ENCODE data around the gene SIVA1.

SIVA1 gene

GRCh38 chr14:104771918-104772706 is 19.2 kb downstream of the SIVA1 start:
- DNase-seq: no peak

GRCh38 chr14:104772707-104773504 is 20.0 kb downstream of the SIVA1 start:
- DNase-seq: no peak

- DNase-seq: peak; percentile 43
Measured at GRCh38 chr14:104773505-104774452, 20.8 kb downstream of the SIVA1 start.

- no peak for DNase-seq
Measured at GRCh38 chr14:104774453-104775072, 21.6 kb downstream of the SIVA1 start.

- no peak for DNase-seq
Measured at GRCh38 chr14:104775073-104775489, 22.1 kb downstream of the SIVA1 start.

GRCh38 chr14:104776481-104776880 is 23.5 kb downstream of the SIVA1 start:
- DNase-seq: no peak

GRCh38 chr14:104776961-104777807 is 24.2 kb downstream of the SIVA1 start:
- no peak for DNase-seq

GRCh38 chr14:104777808-104778249 is 24.9 kb downstream of the SIVA1 start:
- DNase-seq: no peak

GRCh38 chr14:104778694-104779331 is 25.9 kb downstream of the SIVA1 start:
- DNase-seq: peak; percentile 98

- no peak for DNase-seq
Measured at GRCh38 chr14:104779776-104780512, 27.0 kb downstream of the SIVA1 start.

- no peak for DNase-seq
Measured at GRCh38 chr14:104780513-104781030, 27.6 kb downstream of the SIVA1 start.

- peak; percentile 82 for DNase-seq
Measured at GRCh38 chr14:104781271-104782077, 28.5 kb downstream of the SIVA1 start.

GRCh38 chr14:104782086-104782807 is 29.3 kb downstream of the SIVA1 start:
- no peak for DNase-seq

GRCh38 chr14:104782808-104783139 is 29.8 kb downstream of the SIVA1 start:
- no peak for DNase-seq

- no peak for DNase-seq
Measured at GRCh38 chr14:104783484-104784217, 30.7 kb downstream of the SIVA1 start.

- no peak for DNase-seq
Measured at GRCh38 chr14:104784218-104784568, 31.2 kb downstream of the SIVA1 start.

- DNase-seq: no peak
Measured at GRCh38 chr14:104784846-104785707, 32.1 kb downstream of the SIVA1 start.
